CD4-positive, alpha-beta memory T cell (primary cell): ENCODE data around the gene FHOD1. TPM values are rescaled to one million over a fixed set of nuclear protein-coding genes. Genes with fewer than 3 reads are reported as not detected.

Experiments used
- CTCF ChIA-PET: fragments of 350-600 bp; sonication (Branson Sonifier 250); formaldehyde crosslinking; loops from one replicate; lab custom pipeline; 2021; ENCODE audit warnings: inconsistent platforms; ENCODE audit not compliant: partially characterized antibody; lab: Charles Lee
- POLR2A ChIA-PET: fragments of 350-600 bp; sonication (Branson Sonifier 250); formaldehyde crosslinking; loops from one replicate; lab custom pipeline; 2021; ENCODE audit not compliant: partially characterized antibody; lab: Charles Lee
- DNase-seq, 5 donors: peaks; one replicate each; pipeline versions ENCODE4 v3.0.0 to v3.0.0-alpha.2; 2020 to 2022; ENCODE audit warnings: mixed read lengths in 1 of 5
- H3K27ac ChIP-seq: one replicate; pipeline ENCODE4 v1.7.0; 2013; ENCODE audit warnings: low read depth, low read length
- H3K27me3 ChIP-seq: 2 replicates; pipeline ENCODE4 v1.7.0; 2013; ENCODE audit warnings: mild to moderate bottlenecking, low read length, moderate library complexity; ENCODE audit not compliant: insufficient read depth
- H3K36me3 ChIP-seq: 2 replicates; pipeline ENCODE4 v1.7.0; 2013; ENCODE audit warnings: mild to moderate bottlenecking, low read length, moderate library complexity; ENCODE audit not compliant: insufficient read depth
- H3K4me1 ChIP-seq: 2 replicates; pipeline ENCODE4 v1.7.0; 2013; ENCODE audit warnings: mild to moderate bottlenecking, low read length, moderate library complexity; ENCODE audit not compliant: insufficient read depth
- H3K4me3 ChIP-seq, 2 donors: one replicate each; pipeline ENCODE4 v1.7.0; 2013; ENCODE audit warnings: low read length in 2 of 2, mild to moderate bottlenecking in 1 of 2
- H3K9me3 ChIP-seq, 2 donors: one replicate each; pipeline ENCODE4 v1.7.0; 2013; ENCODE audit warnings: low read length in 2 of 2, control low read depth in 1 of 2; ENCODE audit not compliant: control insufficient read depth in 1 of 2
- H3K27ac Mint-ChIP-seq, 7 donors: one replicate each; pipeline ENCODE4 v1.8.0; 2020 to 2021; ENCODE audit warnings: mixed read lengths in 7 of 7, mild to moderate bottlenecking in 6 of 7, inconsistent platforms in 3 of 7, moderate library complexity in 3 of 7
- H3K27me3 Mint-ChIP-seq, 2 donors: one replicate each; pipeline ENCODE4 v1.8.0; 2020 to 2021; ENCODE audit warnings: mixed read lengths in 2 of 2
- H3K36me3 Mint-ChIP-seq, 2 donors: one replicate each; pipeline ENCODE4 v1.8.0; 2020 to 2021; ENCODE audit warnings: mixed read lengths in 2 of 2, inconsistent platforms in 1 of 2, mild to moderate bottlenecking in 1 of 2
- H3K4me1 Mint-ChIP-seq, 4 donors: one replicate each; pipeline ENCODE4 v1.8.0; 2020 to 2021; ENCODE audit warnings: mixed read lengths in 4 of 4, mild to moderate bottlenecking in 1 of 4
- H3K4me3 Mint-ChIP-seq, 8 donors: one replicate each; pipeline ENCODE4 v1.8.0; 2020 to 2021; ENCODE audit warnings: mixed read lengths in 8 of 8, mild to moderate bottlenecking in 7 of 8, moderate library complexity in 6 of 8, inconsistent platforms in 3 of 8
- H3K9me3 Mint-ChIP-seq, 8 donors: one replicate each; pipeline ENCODE4 v1.8.0; 2020 to 2021; ENCODE audit warnings: mixed read lengths in 8 of 8, mild to moderate bottlenecking in 5 of 8, inconsistent platforms in 3 of 8, moderate library complexity in 1 of 8
- intact Hi-C: fragments of 100-400 bp; cut with micrococcal nuclease; formaldehyde crosslinking; loops from one replicate; pipeline ENCODE4 v1.15.1; 2023
- polyA plus RNA-seq, 2 donors: library from polyadenylated mRNA; unstranded; fragments of 300-500 nt; fragmentation: Illumina TruSeq; gene quantifications; one replicate each; pipeline ENCODE4 v1.2.3, GENCODE V29; 2021
- total RNA-seq, 2 experiments: library from RNA; stranded (reverse); gene quantifications; one replicate each; pipeline ENCODE4 v1.2.3, GENCODE V29; 2021

The FHOD1 gene
- total and polyA plus RNA-seq, 4 experiments from 2014 or later = 3.3 to 63.3 (median 31.0) TPM

DNA sequence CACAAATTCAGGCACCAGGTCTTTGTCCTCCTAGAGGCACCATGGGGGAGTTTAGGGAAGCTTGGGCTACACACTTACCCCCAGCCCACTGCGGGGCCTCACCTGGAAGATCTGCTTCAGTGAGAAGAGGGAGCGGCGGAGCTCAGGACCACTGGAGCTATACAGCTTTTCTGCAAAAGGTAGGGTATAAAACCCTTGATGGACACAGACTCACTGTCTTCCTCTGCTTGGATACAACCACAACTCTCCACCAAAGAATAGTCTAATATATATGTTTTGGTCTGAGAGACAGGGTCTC lies 9.1 kb downstream of the FHOD1 start:
- H3K4me3 Mint-ChIP-seq = no peak overlapping the region
- Histone ChIP-seq H3K36me3 (peaks cover 29% of the 10 kb centered on the region), H3K4me1 (peaks cover 20% of the 10 kb centered on the region), H3K9me3 (no peaks in the 10 kb centered on the region), H3K27me3 (no peaks in the 10 kb centered on the region), H3K27ac (no peak overlapping the region), H3K4me3 (no peak overlapping the region)
- intact Hi-C loops = no loop called here
- ChIA-PET CTCF (interaction anchor here (1.1 to 1.4 kb wide), 4 partner anchors 9 to 275 kb away, joined by 3 read pairs; partner anchors contain the start of gene FHOD1), POLR2A (interaction anchor here (1.3 to 17.2 kb wide), 4 partner anchors 7 to 79 kb away, joined by 3 to 259 read pairs (median 24); partner anchors contain the start of genes FBXL8, FHOD1, SLC9A5 and TMEM208)
- H3K36me3 Mint-ChIP-seq = peaks cover 25 to 50% of the 10 kb centered on the region in 2 donors
- peaks cover 9 to 26% (median 17%) of the 10 kb centered on the region in 4 donors for H3K4me1 Mint-ChIP-seq
- no peaks in the 10 kb centered on the region for H3K9me3 Mint-ChIP-seq
- peak overlapping the region in 5 of 7 donors; percentile 9 to 70 (median 48) for H3K27ac Mint-ChIP-seq
- no peaks in the 10 kb centered on the region for H3K27me3 Mint-ChIP-seq
- DNase-seq = no peak

DNA sequence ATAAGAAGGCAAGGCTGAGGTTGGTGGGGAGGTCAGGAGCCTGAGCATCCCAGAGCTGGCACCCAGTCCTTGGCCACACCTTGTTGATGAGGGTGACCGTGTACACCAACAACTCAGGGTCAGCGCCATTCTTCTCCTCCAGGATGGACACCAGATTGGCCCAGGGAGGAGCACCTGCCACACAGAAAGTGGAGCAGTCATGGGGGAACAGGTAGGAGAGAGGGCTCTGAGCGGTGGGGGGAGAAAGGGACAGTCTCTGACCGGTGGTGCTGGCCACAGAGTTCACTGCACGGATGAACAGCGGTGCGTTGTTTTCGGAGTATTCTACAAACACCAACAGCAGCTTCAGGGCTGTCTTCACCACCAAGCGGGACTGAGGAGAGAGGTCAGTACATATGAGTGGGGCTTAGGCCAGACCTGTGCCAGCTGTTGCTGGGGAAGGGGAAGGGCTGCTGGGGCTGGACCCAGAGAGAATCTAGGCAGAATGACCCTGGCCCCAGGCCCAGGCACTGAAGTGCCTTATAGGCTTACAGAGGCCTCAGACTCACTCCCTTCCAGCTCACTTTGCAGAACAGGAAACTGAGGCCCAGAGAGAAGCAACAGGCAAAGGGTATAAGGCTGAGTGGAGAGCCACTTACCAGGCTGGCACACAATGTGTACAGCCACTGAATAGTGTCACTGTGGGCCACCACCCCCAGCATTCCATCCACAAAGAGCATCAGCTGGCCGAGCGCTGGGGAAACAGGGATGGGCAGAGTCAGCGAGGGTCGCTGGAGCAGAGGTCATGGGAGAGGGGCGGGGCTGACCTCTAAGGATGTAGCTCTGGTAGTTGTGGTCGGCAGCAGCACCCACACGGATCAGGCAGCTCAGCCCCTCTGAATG lies 9.6 kb downstream of the FHOD1 start:
- Mint-ChIP-seq H3K4me1 (peaks cover 9 to 26% (median 17%) of the 10 kb centered on the region in 4 donors), H3K9me3 (no peaks in the 10 kb centered on the region), H3K4me3 (peak overlapping the region in 1 of 8 donors; percentile 6), H3K27ac (peak overlapping the region in 5 of 7 donors; percentile 51 to 92 (median 80)), H3K36me3 (peaks cover 25 to 51% of the 10 kb centered on the region in 2 donors), H3K27me3 (no peaks in the 10 kb centered on the region)
- Histone ChIP-seq H3K27me3 (no peaks in the 10 kb centered on the region), H3K4me1 (peaks cover 17% of the 10 kb centered on the region), H3K27ac (no peak overlapping the region), H3K36me3 (peaks cover 30% of the 10 kb centered on the region), H3K4me3 (no peak overlapping the region), H3K9me3 (no peaks in the 10 kb centered on the region)
- intact Hi-C loops = no loop called here
- no peak for DNase-seq
- CTCF ChIA-PET = interaction anchor here (1.1 to 1.4 kb wide), 4 partner anchors 10 to 275 kb away, joined by 3 read pairs; partner anchors contain the start of gene FHOD1
- POLR2A ChIA-PET = interaction anchor here (1.3 to 17.2 kb wide), 4 partner anchors 8 to 78 kb away, joined by 3 to 259 read pairs (median 24); partner anchors contain the start of genes FBXL8, FHOD1, SLC9A5 and TMEM208

DNA sequence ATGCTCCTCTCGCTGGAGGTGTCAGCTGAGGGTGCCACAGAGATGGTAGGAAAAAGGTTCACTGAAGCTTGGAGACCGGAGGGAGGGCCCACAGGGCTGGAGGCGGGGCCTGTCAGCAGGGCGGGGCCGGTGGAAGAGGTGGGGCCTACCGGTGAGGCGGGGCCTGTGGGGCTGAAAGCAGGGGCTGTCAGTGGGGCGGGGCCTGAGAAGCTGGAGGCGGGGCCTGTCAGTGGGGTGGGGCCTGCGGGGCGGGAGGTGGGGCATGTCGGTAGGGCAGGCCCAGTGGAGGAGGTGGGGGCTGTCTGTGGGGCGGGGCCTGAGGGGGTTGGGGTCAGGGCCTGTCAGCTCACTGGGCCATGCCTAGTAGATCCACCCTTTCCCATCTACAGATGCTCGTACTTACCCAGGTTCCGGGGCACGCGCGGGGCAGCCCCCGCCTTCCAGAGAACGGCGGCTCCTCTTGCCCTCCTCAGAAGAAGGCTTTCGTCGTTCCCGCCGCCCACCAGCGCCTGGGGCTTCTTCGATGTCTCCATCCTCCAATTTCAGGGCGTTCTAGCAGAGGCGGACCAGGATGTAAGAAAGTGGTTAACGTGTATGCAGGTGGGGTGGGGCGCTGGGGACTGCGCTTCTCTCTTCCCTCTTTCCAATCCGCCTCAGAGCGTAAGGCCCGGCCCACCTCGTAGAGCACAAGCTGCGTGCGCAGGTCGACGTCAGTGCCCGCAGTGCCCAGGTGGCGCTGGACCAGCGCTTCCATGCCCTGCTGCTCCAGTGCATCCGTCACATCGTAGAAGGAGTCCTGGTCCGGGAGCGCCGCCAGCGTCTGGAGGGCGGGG lies 10.5 kb downstream of the FHOD1 start:
- intact Hi-C loops = loop anchor here (1.0 kb wide), 2 partner anchors 9 to 11 kb away; partner anchors contain the start of genes FHOD1 and TMEM208
- no peaks in the 10 kb centered on the region for H3K27me3 ChIP-seq
- peak overlapping the region; percentile 17 for H3K4me3 ChIP-seq
- peak overlapping the region; percentile 71 to 88 (median 81) for H3K4me3 Mint-ChIP-seq
- H3K36me3 Mint-ChIP-seq = peaks cover 25 to 49% of the 10 kb centered on the region in 2 donors
- ChIA-PET CTCF (interaction anchor here (1.5 to 2.2 kb wide), 2 partner anchors 13 to 52 kb away, joined by 5 to 7 read pairs; no protein-coding TSS in a partner anchor), POLR2A (interaction anchor here (0.5 to 17.2 kb wide), 7 partner anchors 9 to 356 kb away, joined by 3 to 259 read pairs (median 3); partner anchors contain the start of genes FHOD1, PDP2, SLC9A5 and TMEM208)
- H3K4me1 ChIP-seq = peaks cover 13% of the 10 kb centered on the region
- H3K9me3 ChIP-seq = no peaks in the 10 kb centered on the region
- peaks cover 8 to 26% (median 14%) of the 10 kb centered on the region in 4 donors for H3K4me1 Mint-ChIP-seq
- no peaks in the 10 kb centered on the region for H3K9me3 Mint-ChIP-seq
- H3K27ac ChIP-seq = peak overlapping the region; percentile 56
- peak overlapping the region; percentile 92 to 99 (median 97) for H3K27ac Mint-ChIP-seq
- no peaks in the 10 kb centered on the region for H3K27me3 Mint-ChIP-seq
- DNase-seq = peak; percentile 83 to 87 (median 84)
- peaks cover 32% of the 10 kb centered on the region for H3K36me3 ChIP-seq

DNA sequence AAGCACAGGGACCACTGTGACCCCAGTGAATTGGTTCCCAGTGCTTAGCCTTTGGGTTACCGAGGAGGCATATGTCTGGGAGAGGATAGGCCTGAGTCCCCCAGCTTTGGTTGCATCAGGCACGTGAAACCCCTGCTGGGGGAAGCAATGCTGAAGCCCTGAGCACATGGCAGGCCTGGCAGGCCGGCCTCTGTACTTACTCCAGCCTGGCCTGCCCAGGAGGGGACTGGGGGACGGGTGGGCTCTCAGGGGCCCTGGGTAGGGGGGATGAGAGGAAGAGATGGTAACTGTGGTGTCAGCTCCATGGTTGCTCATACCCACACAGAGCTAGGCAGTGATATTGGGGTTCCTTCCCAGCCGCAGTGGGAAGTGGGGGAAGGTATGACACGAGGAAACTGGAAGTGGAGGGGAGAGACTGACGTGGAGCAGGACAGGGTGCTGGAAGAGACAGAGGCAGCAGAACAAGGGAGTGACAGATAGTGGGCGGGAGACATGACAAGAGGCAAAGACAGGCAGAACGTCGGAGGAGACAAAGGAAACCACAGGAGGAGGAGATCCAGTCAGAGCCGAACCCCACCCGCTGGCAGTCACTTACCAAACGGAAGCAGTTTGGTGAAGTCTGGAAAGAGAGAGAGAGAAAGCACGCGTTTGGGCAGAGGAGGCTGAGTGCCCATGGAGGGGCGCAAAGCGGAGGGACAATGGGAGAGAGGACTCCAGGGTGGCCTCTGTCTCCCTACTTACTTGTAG lies 11.3 kb downstream of the FHOD1 start:
- peak overlapping the region; percentile 56 for H3K27ac ChIP-seq
- H3K4me1 ChIP-seq = peaks cover 13% of the 10 kb centered on the region
- no peaks in the 10 kb centered on the region for H3K27me3 ChIP-seq
- peak in 4 of 5 donors; percentile 80 to 90 (median 84) for DNase-seq
- Mint-ChIP-seq H3K4me3 (peak overlapping the region; percentile 71 to 88 (median 81)), H3K4me1 (peaks cover 8 to 26% (median 9%) of the 10 kb centered on the region in 4 donors), H3K27me3 (no peaks in the 10 kb centered on the region), H3K9me3 (no peaks in the 10 kb centered on the region), H3K27ac (peak overlapping the region; percentile 92 to 99 (median 97)), H3K36me3 (peaks cover 25 to 46% of the 10 kb centered on the region in 2 donors)
- H3K4me3 ChIP-seq = peak overlapping the region; percentile 17
- peaks cover 40% of the 10 kb centered on the region for H3K36me3 ChIP-seq
- intact Hi-C loops = loop anchor here (1.0 kb wide), 2 partner anchors 9 to 11 kb away; partner anchors contain the start of genes FHOD1 and TMEM208
- no peaks in the 10 kb centered on the region for H3K9me3 ChIP-seq
- CTCF ChIA-PET = interaction anchor here (0.7 to 2.2 kb wide), 5 partner anchors 9 to 51 kb away, joined by 3 to 7 read pairs (median 5); partner anchors contain the start of gene TMEM208
- POLR2A ChIA-PET = interaction anchor here (0.8 to 17.2 kb wide), 6 partner anchors 9 to 355 kb away, joined by 3 to 259 read pairs (median 3); partner anchors contain the start of genes FHOD1, PDP2, SLC9A5 and TMEM208

DNA sequence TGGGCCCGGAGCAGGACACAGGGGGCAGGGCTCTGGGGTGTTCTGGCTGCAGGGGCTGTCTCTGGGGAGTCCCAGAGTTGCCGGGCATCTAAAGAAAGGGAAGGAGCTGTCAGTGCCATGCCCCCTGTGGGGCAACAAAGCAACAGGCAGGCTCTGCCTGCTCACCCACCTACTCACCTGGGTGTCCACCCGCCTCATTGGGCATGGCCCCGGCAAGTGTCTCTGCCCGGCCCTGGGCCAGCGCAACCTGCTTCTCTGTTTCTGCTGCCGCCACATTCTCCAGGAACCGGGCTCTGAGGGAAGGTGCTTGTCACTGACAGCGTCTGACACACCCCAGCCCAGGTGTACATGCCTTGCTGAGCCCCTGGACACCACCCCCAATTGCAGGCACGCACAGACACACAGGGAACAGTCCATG lies 13.1 kb downstream of the FHOD1 start:
- H3K27ac Mint-ChIP-seq = peak overlapping the region in 5 of 7 donors; percentile 43 to 74 (median 57)
- peaks cover 8 to 26% (median 9%) of the 10 kb centered on the region in 4 donors for H3K4me1 Mint-ChIP-seq
- CTCF ChIA-PET = no interaction called here
- Histone ChIP-seq H3K4me1 (peaks cover 13% of the 10 kb centered on the region), H3K27me3 (no peaks in the 10 kb centered on the region), H3K4me3 (no peak overlapping the region), H3K27ac (no peak overlapping the region), H3K36me3 (peaks cover 49% of the 10 kb centered on the region), H3K9me3 (no peaks in the 10 kb centered on the region)
- intact Hi-C loops = no loop called here
- no peaks in the 10 kb centered on the region for H3K27me3 Mint-ChIP-seq
- DNase-seq = no peak
- no peak overlapping the region for H3K4me3 Mint-ChIP-seq
- POLR2A ChIA-PET = interaction anchor here (17.2 kb wide), 1 partner anchor 11 kb away, joined by 259 read pairs; the partner anchor contains the start of genes FHOD1 and SLC9A5
- peaks cover 29 to 58% of the 10 kb centered on the region in 2 donors for H3K36me3 Mint-ChIP-seq
- no peaks in the 10 kb centered on the region for H3K9me3 Mint-ChIP-seq

DNA sequence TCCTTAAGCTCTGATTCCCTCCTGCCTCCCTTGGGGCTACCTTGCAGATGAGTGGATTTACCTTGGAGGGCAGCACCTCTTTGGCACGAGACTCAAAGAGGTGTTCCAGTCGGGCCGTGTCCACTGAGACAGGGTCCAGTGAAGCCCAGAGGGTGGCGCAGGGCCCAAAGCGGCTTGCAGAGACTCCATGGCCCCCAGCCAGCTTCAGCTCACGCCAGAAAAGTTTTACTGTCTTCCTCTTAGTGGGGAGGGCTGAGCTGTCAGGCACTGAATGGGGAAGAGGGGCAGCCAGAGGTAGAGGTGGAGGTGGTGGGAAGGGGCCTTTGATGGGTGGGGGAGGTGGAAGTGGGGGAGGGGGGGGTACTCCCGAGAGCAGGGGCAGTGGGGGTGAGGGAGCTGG lies 13.7 kb downstream of the FHOD1 start:
- H3K27ac ChIP-seq = no peak overlapping the region
- ChIA-PET CTCF (interaction anchor here (0.7 kb wide), 1 partner anchor 79 kb away, joined by 3 read pairs; no protein-coding TSS in a partner anchor), POLR2A (interaction anchor here (17.2 kb wide), 1 partner anchor 12 kb away, joined by 259 read pairs; the partner anchor contains the start of genes FHOD1 and SLC9A5)
- H3K36me3 ChIP-seq = peaks cover 49% of the 10 kb centered on the region
- Mint-ChIP-seq H3K4me3 (no peak overlapping the region), H3K27me3 (no peaks in the 10 kb centered on the region), H3K36me3 (peaks cover 28 to 58% of the 10 kb centered on the region in 2 donors), H3K4me1 (peaks cover 8 to 24% (median 9%) of the 10 kb centered on the region in 4 donors), H3K9me3 (no peaks in the 10 kb centered on the region), H3K27ac (no peak overlapping the region)
- H3K4me1 ChIP-seq = peaks cover 13% of the 10 kb centered on the region
- intact Hi-C loops = no loop called here
- H3K4me3 ChIP-seq = no peak overlapping the region
- no peak for DNase-seq
- H3K9me3 ChIP-seq = no peaks in the 10 kb centered on the region
- no peaks in the 10 kb centered on the region for H3K27me3 ChIP-seq
